Coronary artery (tissue), 2 donors: ENCODE results near the gene SAG.

Source experiments
- DNase-seq: peaks from one replicate; pipeline ENCODE4 v3.0.0-alpha.2; 2017; ENCODE audit warnings: low spot score
- H3K27ac ChIP-seq, 2 donors: fragments of 200-600 bp; sonication (generic); one replicate each; pipeline ENCODE4 v1.5.1; 2016 to 2019
- H3K4me3 ChIP-seq: fragments of 200-600 bp; sonication (generic); 2 replicates; pipeline ENCODE4 v1.5.1; 2016; ENCODE audit warnings: mild to moderate bottlenecking, moderate library complexity
- CTCF ChIP-seq: fragments of 200-600 bp; sonication (generic); IDR thresholded peaks from one replicate; pipeline ENCODE4 v1.5.1; 2019; ENCODE audit warnings: antibody characterized with exemption

Gene SAG

GRCh38 chr2:233287871-233288270 is 19.7 kb upstream of the SAG start:
- Histone ChIP-seq H3K27ac (no peak overlapping the region), H3K4me3 (no peak overlapping the region)
- TF ChIP-seq CTCF = no peak
- DNase-seq = no peak

- Histone ChIP-seq H3K27ac (no peak overlapping the region), H3K4me3 (no peak overlapping the region)
- no peak for TF ChIP-seq CTCF
- DNase-seq = no peak
Measured at GRCh38 chr2:233288663-233289062, 19.0 kb upstream of the SAG start.

DNA sequence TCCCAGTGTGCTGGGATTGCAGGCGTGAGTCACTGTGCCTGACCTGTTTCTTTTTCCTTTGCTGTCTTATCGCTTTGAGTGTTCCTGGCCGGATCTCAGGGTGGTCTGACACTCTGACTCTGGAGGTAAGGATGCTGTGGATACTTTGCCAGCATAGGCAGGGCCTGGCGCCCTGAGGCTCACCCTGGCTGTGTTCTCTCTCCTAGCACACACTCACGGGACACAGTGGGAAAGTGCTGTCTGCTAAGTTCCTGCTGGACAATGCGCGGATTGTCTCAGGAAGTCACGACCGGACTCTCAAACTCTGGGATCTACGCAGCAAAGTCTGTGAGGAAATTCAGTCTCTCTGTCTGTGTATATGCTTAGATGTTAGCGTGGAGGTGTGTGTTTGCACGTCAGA is 18.0 kb upstream of the SAG start:
- H3K4me3 ChIP-seq = no peak overlapping the region
- TF ChIP-seq CTCF = no peak
- DNase-seq = no peak
- no peak overlapping the region for H3K27ac ChIP-seq

DNA sequence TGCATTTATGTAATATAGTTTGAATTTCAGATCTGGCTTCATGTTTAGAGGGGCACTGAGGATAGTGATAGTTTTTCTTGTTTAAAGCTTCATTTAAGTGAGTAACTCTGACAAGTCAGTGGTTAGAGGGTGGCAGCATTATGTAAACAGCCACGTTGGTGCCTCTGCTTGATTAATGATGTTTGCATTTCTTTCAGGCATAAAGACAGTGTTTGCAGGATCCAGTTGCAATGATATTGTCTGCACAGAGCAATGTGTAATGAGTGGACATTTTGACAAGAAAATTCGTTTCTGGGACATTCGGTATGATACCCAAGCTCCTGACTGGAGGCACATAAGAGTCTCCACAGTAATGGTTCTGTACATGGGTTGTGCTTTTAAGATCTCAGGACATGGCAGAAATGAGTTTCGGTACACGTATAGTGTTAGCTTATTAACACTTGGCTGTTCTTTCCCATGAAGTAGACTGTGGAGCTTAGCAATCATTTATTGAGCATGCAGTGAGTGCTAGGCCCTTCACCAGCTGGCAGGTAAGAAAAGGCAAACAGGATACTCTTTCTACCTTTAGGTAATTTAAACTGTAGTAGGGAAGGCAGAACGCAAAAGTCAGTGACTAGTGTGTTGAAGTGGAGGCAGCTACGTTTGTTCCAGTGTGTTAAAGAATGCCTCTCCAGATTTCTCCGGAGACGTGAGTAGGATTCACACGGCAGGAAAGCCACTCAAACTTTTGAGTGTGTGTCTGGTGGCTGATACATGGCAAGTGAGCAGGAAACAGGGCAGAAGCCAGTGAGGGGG is 17.4 kb upstream of the SAG start:
- TF ChIP-seq CTCF = no peak
- H3K4me3 ChIP-seq = no peak overlapping the region
- DNase-seq = no peak
- no peak overlapping the region for H3K27ac ChIP-seq

GRCh38 chr2:233295891-233296290 is 11.7 kb upstream of the SAG start:
- DNase-seq = no peak
- Histone ChIP-seq H3K4me3 (no peak overlapping the region), H3K27ac (no peak overlapping the region)
- TF ChIP-seq CTCF = no peak

DNA sequence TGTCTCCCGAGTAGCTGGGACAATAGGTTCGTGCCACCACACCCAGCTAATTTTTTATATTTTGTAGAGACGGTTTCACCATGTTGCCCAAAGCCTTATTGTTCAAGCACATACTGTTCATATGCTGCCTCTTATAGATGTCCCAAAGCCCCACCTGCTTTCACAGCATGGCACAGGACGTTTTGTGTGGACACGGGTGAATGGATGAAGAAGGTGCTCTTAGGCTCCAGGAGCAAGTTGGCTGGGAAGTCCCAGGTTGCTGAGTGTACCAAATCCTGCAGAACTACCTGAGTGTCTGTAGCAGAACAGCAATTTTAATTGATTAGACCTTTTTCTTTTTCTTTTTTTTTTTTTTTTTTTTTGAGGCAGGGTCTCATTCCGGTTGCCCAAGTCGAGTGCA is 10.5 kb upstream of the SAG start:
- H3K27ac ChIP-seq = no peak overlapping the region
- DNase-seq = no peak
- H3K4me3 ChIP-seq = no peak overlapping the region
- no peak for TF ChIP-seq CTCF

GRCh38 chr2:233300401-233300800 is 7.2 kb upstream of the SAG start:
- no peak for TF ChIP-seq CTCF
- H3K4me3 ChIP-seq = no peak overlapping the region
- H3K27ac ChIP-seq = no peak overlapping the region
- DNase-seq = no peak
